Inflammatory macrophage treated with lipopolysaccharide for 1 hour (primary cell): ENCODE measurements around the gene EEF2K.
"Not testable (repeated sequence)": the region's sequence is repeated elsewhere in the genome, so short reads cannot be mapped to it uniquely, and the experiment has no call there.

Experiments used
- DNase-seq, 2 donors: peaks; one replicate each; pipeline ENCODE4 v3.0.0-alpha.2; 2020 to 2022

EEF2K gene

DNA sequence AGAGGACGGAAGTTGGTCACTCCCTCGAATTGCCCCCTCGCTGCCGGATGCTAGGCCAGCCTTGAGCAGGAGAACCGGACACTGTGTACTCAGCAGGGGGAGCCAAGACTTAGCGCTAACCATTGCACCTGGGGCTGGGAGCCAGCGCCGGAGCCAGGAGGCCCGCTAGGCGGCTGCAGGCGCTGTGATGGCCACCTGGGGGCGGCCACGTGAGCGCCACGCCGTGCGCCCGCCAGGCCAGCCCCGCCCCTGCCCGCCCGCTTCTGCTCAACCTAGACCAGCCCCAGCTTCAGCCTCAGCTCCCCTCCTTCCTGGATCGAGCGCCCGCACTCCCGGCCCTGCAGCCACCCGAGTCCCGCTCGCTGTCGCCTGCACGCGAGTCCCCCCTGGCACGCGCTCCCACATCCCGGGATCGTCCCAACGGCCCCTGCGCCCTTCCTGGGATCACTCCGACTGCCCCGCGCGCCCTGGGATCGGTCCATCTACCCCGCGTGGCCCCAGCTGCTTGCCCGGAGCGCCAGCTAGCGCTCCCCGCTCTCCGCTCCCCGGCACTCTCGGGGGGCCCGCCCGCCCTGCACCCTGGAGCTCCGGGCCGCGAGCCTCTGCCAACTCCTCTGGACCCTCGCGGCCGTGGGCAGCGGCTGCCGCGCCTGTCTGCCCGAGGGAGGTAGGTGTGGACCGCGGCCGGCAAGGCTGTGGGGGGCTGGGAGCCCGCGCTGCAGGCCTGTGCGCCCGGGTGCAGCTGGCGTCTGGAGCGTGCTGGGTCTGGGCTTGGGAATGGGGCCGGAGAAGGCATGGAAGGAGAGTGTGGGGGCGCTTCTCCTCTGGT is at the start of gene EEF2K:
Gene EEF2K (plus strand): TSS at position 266 of the 829 bp plus-strand sequence. CDS start 19,452 bp downstream, outside the sequence.
- peak; percentile 71 to 86 for DNase-seq

DNA sequence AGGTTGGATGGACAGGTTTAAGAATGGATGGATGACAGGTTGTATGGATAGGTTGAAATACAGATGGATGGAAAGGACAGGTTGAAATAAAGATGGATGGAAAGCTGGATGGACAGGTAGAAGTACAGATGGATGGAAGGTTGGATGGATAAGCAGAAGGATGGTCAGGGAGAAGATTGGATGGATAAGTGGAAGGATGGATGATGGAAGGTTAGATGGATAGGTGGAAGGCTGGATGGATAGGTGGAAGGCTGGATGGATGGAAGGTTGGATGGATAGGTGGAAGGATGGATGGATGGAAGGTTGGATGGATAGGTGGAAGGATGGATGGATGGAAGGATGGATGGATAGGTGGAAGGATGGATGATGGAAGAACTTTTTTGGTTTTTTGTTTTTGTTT is 44.7 kb upstream of the EEF2K start:
- no peak for DNase-seq

DNA sequence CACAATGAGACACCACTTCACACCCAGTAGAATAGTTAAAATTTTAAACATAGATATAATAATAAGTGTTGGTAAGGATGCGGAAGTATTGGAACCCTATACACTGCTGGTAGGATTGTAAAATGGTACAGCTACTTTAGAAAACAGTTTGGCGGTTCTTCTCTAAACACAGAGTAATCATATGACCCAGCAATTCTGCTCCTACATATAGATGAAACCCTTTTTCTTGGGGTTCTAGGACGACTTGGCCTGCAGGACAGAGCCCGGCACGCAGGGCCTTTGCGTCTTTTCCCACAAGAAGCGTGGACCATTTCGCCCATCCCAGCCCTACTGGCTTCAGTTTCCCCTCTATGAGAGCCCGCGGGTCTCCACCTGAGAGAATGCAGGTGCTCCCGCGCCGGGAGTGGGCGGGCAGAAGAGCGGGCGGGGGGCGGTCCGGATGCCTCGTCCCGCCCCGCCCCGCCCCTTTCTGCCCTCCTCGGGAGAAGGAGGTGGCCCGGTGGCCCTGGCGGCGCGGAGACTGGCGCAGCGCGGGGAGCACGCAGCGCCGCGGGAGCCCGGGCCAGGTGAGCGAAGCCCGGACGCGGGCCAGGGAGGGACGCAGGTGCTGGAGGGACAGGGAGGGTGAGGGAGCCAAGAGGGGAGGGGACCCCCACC is 44.0 kb upstream of the EEF2K start, which contains the start of gene SDR42E2:
Gene SDR42E2 (plus strand): TSS at position 508 of the 657 bp plus-strand sequence. CDS start 3,077 bp downstream, outside the sequence.
- DNase-seq, result no peak

- DNase-seq, result no peak
Measured at GRCh38 chr16:22162656-22163009, 43.4 kb upstream of the EEF2K start.

- no peak for DNase-seq
Measured at GRCh38 chr16:22163806-22164205, 42.3 kb upstream of the EEF2K start.

- no peak for DNase-seq
Measured at GRCh38 chr16:22164482-22164881, 41.6 kb upstream of the EEF2K start.

- DNase-seq, result no peak
Measured at GRCh38 chr16:22165508-22166285, 40.4 kb upstream of the EEF2K start.

- DNase-seq, result no peak
Measured at GRCh38 chr16:22171953-22172352, 34.1 kb upstream of the EEF2K start.

DNA sequence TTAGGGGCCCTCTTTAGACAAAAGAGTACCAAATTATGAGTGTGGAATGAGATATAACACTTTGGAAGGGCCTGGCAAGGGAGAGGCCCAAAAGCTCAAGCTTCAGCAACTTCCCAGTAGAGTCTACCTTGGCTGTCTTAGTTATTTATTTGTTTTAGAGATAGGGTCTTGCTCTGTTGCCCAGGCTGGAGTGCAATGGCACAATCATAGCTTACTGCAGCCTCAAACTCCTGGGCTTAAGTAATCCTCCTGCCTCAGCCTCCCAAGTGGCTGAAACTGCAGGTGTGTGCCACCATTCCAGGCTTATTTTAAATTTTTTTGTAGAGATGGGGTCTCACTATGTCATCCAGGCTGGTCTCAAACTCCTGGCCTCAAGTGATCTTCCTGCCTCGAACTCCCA is 33.4 kb upstream of the EEF2K start:
- not testable (repeated sequence) for DNase-seq

DNA sequence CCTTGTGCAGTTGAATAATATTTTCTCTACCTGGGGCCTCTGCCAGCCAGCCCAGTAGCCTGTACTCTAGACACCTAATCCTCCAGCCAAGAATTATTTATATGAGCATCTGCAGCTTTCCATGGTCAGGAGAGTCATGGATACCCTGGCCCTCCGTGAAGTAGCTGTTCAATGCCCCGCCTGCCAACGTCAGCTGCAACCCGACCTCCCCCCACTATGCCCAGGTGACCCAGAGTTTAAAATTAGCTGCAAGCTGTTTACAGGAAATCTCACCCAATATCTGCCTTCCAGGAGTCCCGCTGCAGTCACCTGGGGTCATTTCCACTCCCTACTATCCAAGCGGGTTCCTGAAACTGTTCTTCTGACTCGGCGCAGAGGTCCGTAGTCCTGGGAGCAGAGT is 31.4 kb upstream of the EEF2K start:
- DNase-seq, result no peak

GRCh38 chr16:22177968-22178930 is 27.8 kb upstream of the EEF2K start:
- no peak for DNase-seq

GRCh38 chr16:22181426-22181825 is 24.7 kb upstream of the EEF2K start:
- DNase-seq, result no peak

GRCh38 chr16:22181843-22182242 is 24.2 kb upstream of the EEF2K start:
- DNase-seq, result no peak

DNA sequence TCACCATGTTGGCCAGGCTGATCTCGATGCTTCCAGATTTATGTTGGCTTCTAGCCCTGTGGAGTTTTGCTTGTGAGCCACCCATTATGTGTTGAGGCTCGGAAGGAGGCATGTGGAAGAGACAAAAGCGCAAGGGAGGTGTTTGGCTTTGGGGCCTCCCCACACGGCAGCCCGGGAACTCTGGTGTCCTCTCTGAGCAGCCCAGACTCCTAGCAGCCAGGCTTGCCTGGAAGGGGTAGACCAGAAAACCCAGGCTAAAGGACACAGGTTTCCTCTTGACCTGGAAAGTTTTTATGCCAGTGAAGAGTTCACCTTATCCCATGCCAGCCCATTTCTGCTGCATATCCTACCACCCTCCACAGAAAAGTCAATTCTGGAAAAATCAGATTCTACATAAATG is 22.7 kb upstream of the EEF2K start:
- DNase-seq, result no peak

- DNase-seq, result no peak
Measured at GRCh38 chr16:22183901-22184614, 22.0 kb upstream of the EEF2K start.

DNA sequence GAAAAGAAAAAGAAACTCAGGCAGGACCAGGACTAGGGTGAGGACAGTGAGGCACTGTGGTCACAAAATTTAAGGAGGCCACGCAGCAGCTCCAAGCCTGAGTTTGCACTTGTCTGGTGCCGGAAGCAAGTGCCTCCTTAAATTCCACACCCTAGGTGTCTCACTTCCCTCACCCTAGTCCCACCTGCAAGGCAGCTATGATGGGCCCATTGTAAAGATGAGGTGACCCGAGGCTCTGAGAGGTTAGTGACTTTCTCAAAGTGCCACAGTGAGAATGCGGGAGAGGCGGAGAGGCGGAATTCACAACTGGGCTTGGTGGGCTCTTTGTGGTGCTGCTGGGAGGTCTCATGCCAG is 21.5 kb upstream of the EEF2K start:
- no peak for DNase-seq

DNA sequence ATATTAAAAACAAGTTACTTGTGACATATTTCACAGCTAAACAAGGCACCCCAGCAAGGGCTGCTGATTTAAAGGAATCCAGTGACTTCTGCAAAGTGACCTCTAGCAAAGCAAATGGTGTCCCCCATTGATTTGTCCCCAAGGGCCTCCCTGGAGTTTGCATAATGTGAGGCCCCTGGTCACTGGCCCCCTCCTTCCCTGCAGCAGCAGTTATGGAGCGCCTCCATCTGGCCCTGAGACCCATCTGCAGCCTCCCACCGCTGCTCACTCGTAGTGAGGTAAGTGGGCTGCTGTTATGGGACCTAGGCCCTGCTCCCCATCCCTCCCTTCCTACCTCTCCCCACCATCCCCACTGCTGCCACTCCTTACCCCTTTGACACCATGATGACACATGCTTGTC is 19.6 kb upstream of the EEF2K start:
- DNase-seq, result no peak

DNA sequence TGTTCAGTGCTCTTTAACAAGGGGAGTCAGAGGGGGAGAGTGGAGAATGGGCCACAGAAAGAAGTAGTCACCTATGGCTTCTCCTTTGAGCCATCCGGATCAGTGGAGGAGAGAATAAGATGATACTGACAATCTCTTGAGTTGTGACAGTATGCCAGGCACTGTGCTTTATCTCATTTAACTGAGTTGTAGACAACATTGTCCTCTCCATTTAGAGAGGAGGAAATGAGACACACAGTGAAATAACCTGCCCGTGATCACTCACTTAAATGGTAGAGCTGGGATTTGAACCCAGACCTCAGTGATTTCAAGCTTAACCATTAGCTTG is 17.8 kb upstream of the EEF2K start:
- DNase-seq, result no peak

GRCh38 chr16:22188595-22189442 is 17.3 kb upstream of the EEF2K start:
- DNase-seq, result peak; percentile 82 to 89

GRCh38 chr16:22189473-22190080 is 16.5 kb upstream of the EEF2K start:
- DNase-seq, result peak in 1 of 2 donors; percentile 56
